Chondrocyte (in vitro differentiated cells): ENCODE measurements around the gene L3HYPDH. TPM values are rescaled to one million over a fixed set of nuclear protein-coding genes. Genes with fewer than 3 reads are reported as not detected.

Experiments used
- DNase-seq: peaks from one replicate; pipeline ENCODE4 v3.0.0; 2021; ENCODE audit warnings: mixed read lengths, low spot score
- H3K27ac Mint-ChIP-seq: one replicate; pipeline ENCODE4 v1.8.0; 2021; ENCODE audit warnings: mild to moderate bottlenecking, moderate library complexity, mixed read lengths; ENCODE audit not compliant: unreplicated experiment
- H3K27me3 Mint-ChIP-seq: 2 replicates; pipeline ENCODE4 v1.8.0; 2021; ENCODE audit warnings: low read depth, mixed read lengths
- H3K36me3 Mint-ChIP-seq: 2 replicates; pipeline ENCODE4 v1.8.0; 2021; ENCODE audit warnings: low read depth, mixed read lengths
- H3K4me1 Mint-ChIP-seq: 2 replicates; pipeline ENCODE4 v1.8.0; 2021; ENCODE audit warnings: low read depth, mild to moderate bottlenecking, mixed read lengths
- H3K4me3 Mint-ChIP-seq: one replicate; pipeline ENCODE4 v1.8.0; 2021; ENCODE audit warnings: mild to moderate bottlenecking, moderate library complexity, mixed read lengths; ENCODE audit not compliant: unreplicated experiment
- H3K9me3 Mint-ChIP-seq: 2 replicates; pipeline ENCODE4 v1.8.0; 2021; ENCODE audit warnings: low read depth, mixed read lengths
- CTCF ChIP-seq: fragments of 200-600 bp; sonication (generic); IDR thresholded peaks from 2 replicates; pipeline ENCODE4 v1.5.0; 2021; ENCODE audit warnings: antibody characterized with exemption, mild to moderate bottlenecking, moderate library complexity
- total RNA-seq: library from RNA; stranded (reverse); gene quantifications from 3 replicates; pipeline ENCODE4 v1.2.1, GENCODE V29; 2021

L3HYPDH gene
- total RNA-seq, 1 donor from 2014 or later = 35.3 TPM

GRCh38 chr14:59507063-59507751 is 23.0 kb upstream of the L3HYPDH start:
- H3K27ac Mint-ChIP-seq = no peak overlapping the region
- H3K9me3 Mint-ChIP-seq = no peaks in the 10 kb centered on the region
- no peak for DNase-seq
- TF ChIP-seq CTCF = peak; percentile 78
- H3K4me3 Mint-ChIP-seq = no peak overlapping the region
- peaks cover 3% of the 10 kb centered on the region for H3K4me1 Mint-ChIP-seq
- peaks cover 3% of the 10 kb centered on the region for H3K27me3 Mint-ChIP-seq
- H3K36me3 Mint-ChIP-seq = peaks cover 9% of the 10 kb centered on the region

GRCh38 chr14:59503256-59503655 is 19.0 kb upstream of the L3HYPDH start:
- TF ChIP-seq CTCF = no peak
- no peaks in the 10 kb centered on the region for H3K9me3 Mint-ChIP-seq
- H3K27me3 Mint-ChIP-seq = no peaks in the 10 kb centered on the region
- DNase-seq = no peak
- H3K4me3 Mint-ChIP-seq = no peak overlapping the region
- H3K36me3 Mint-ChIP-seq = peaks cover 16% of the 10 kb centered on the region
- no peak overlapping the region for H3K27ac Mint-ChIP-seq
- H3K4me1 Mint-ChIP-seq = peaks cover 3% of the 10 kb centered on the region

GRCh38 chr14:59500732-59501131 is 16.5 kb upstream of the L3HYPDH start:
- DNase-seq = no peak
- TF ChIP-seq CTCF = no peak
- Mint-ChIP-seq H3K27ac (no peak overlapping the region), H3K36me3 (peaks cover 21% of the 10 kb centered on the region), H3K9me3 (no peaks in the 10 kb centered on the region), H3K4me3 (no peak overlapping the region), H3K27me3 (no peaks in the 10 kb centered on the region), H3K4me1 (peaks cover 3% of the 10 kb centered on the region)

- peaks cover 45% of the 10 kb centered on the region for H3K36me3 Mint-ChIP-seq
- H3K27me3 Mint-ChIP-seq = no peaks in the 10 kb centered on the region
- TF ChIP-seq CTCF = no peak
- H3K4me1 Mint-ChIP-seq = peaks cover 12% of the 10 kb centered on the region
- no peak overlapping the region for H3K27ac Mint-ChIP-seq
- no peak overlapping the region for H3K4me3 Mint-ChIP-seq
- H3K9me3 Mint-ChIP-seq = no peaks in the 10 kb centered on the region
- DNase-seq = no peak
Measured at GRCh38 chr14:59492384-59492783, 8.2 kb upstream of the L3HYPDH start.

- H3K4me3 Mint-ChIP-seq = no peak overlapping the region
- no peak for DNase-seq
- no peak overlapping the region for H3K27ac Mint-ChIP-seq
- H3K9me3 Mint-ChIP-seq = no peaks in the 10 kb centered on the region
- peaks cover 18% of the 10 kb centered on the region for H3K4me1 Mint-ChIP-seq
- H3K36me3 Mint-ChIP-seq = peaks cover 39% of the 10 kb centered on the region
- TF ChIP-seq CTCF = no peak
- H3K27me3 Mint-ChIP-seq = no peaks in the 10 kb centered on the region
Measured at GRCh38 chr14:59490756-59491155, 6.5 kb upstream of the L3HYPDH start.
